Activated CD8-positive, alpha-beta memory T cell treated with anti-CD3 and anti-CD28 coated beads, Interleukin-2, amount 50 U/mL, for 48 hours (primary cell): Measurements from ENCODE around the gene C14orf132.
"Not testable (repeated sequence)": the region's sequence is repeated elsewhere in the genome, so short reads cannot be mapped to it uniquely, and the experiment has no call there.

Experiments
- DNase-seq: peaks from one replicate; pipeline ENCODE4 v3.0.0-alpha.2; 2020

C14orf132 gene

GRCh38 chr14:96060186-96060933 lies 21.2 kb downstream of the C14orf132 start:
- no peak for DNase-seq

- no peak for DNase-seq
Observed at GRCh38 chr14:96062010-96062409, 22.8 kb downstream of the C14orf132 start.

GRCh38 chr14:96062506-96062905 lies 23.3 kb downstream of the C14orf132 start:
- DNase-seq, result no peak

GRCh38 chr14:96064866-96065265 lies 25.7 kb downstream of the C14orf132 start:
- DNase-seq, result no peak

- no peak for DNase-seq
Observed at GRCh38 chr14:96065661-96066459, 26.7 kb downstream of the C14orf132 start.

GRCh38 chr14:96066976-96067375 lies 27.8 kb downstream of the C14orf132 start:
- no peak for DNase-seq

GRCh38 chr14:96067985-96068930 lies 29.1 kb downstream of the C14orf132 start:
- no peak for DNase-seq

- no peak for DNase-seq
Observed at GRCh38 chr14:96069421-96069820, 30.3 kb downstream of the C14orf132 start.

- no peak for DNase-seq
Observed at GRCh38 chr14:96071561-96071960, 32.4 kb downstream of the C14orf132 start.

GRCh38 chr14:96072076-96072475 lies 32.9 kb downstream of the C14orf132 start:
- no peak for DNase-seq

GRCh38 chr14:96072746-96073145 lies 33.6 kb downstream of the C14orf132 start:
- DNase-seq, result no peak

GRCh38 chr14:96073260-96074039 lies 34.3 kb downstream of the C14orf132 start:
- DNase-seq, result not testable (repeated sequence)

GRCh38 chr14:96077983-96078624 lies 38.9 kb downstream of the C14orf132 start:
- no peak for DNase-seq

GRCh38 chr14:96078625-96079016 lies 39.5 kb downstream of the C14orf132 start:
- DNase-seq, result no peak

- no peak for DNase-seq
Observed at GRCh38 chr14:96079066-96079465, 39.9 kb downstream of the C14orf132 start.

- no peak for DNase-seq
Observed at GRCh38 chr14:96080571-96080970, 41.4 kb downstream of the C14orf132 start.

GRCh38 chr14:96081224-96081623 lies 42.1 kb downstream of the C14orf132 start:
- DNase-seq, result no peak

GRCh38 chr14:96081767-96082400 lies 42.7 kb downstream of the C14orf132 start:
- DNase-seq, result no peak

GRCh38 chr14:96082420-96083300 lies 43.5 kb downstream of the C14orf132 start:
- DNase-seq, result no peak

GRCh38 chr14:96083667-96084320 lies 44.6 kb downstream of the C14orf132 start:
- DNase-seq, result no peak
